ENCODE results near the gene SLC44A2.

The SLC44A2 gene

GRCh38 chr19:10625003-10625761, at the start of gene SLC44A2:
Gene SLC44A2, plus strand, starts transcription at chr19:10625553. Its CDS starts 81 bp downstream, at chr19:10625634.
- peak; percentile 78 for DNase-seq (ENCODE audit: low spot score)

DNA sequence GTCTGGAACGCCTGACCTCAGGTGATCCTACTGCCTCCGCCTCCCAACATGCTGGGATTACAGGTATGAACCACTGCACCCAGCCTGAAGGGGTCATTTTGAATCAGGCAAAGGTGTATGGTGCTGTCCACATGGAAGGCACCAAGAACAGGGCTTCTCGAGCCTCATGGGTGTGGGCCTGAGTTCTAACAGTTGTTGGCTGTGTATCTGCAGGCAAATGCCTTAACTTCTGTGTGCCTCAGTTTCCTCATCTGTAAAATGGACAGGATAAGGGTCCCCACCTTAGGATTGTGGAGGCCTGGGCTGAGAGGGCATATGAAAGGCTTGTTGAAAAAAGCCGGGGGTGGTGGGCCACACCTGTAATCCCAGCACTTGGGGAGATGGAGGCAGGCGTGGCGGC, 47.4 kb upstream of the SLC44A2 start:
- DNase-seq (ENCODE audit: low spot score) = no peak

DNA sequence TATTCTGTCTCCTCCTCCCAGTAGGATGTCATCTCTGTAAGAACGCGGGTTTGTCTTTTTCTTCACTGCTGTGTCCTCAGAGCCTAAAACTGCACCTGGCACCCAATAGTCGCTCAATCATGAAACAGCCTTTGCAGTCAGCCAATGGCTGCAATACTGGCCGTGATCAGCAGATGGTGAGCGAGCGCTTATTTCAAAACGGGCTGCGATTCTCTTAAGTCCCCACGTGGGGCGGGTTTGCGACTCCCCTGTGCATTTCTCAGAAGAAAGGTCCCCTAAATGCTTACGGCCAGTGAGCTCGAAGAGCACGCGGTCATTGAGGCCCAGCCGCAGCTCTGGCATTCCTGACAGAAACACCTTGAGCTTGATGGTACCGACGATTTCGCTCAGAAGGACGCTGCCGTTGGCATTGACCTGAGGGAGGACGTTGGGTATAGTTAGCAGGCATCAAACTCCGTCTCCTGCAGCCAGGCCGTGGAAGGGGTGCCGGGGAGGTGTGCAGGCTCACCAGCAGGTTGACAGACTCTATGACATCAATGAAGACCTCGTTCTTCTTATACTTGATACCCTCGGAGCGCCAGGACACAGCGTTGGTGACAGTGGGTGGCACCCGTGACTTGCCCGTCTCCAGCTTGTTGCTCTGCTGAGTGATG, 44.2 kb upstream of the SLC44A2 start:
- DNase-seq (ENCODE audit: low spot score) = peak; percentile 87

GRCh38 chr19:10582091-10582490, 43.3 kb upstream of the SLC44A2 start:
- DNase-seq (ENCODE audit: low spot score) = no peak

DNA sequence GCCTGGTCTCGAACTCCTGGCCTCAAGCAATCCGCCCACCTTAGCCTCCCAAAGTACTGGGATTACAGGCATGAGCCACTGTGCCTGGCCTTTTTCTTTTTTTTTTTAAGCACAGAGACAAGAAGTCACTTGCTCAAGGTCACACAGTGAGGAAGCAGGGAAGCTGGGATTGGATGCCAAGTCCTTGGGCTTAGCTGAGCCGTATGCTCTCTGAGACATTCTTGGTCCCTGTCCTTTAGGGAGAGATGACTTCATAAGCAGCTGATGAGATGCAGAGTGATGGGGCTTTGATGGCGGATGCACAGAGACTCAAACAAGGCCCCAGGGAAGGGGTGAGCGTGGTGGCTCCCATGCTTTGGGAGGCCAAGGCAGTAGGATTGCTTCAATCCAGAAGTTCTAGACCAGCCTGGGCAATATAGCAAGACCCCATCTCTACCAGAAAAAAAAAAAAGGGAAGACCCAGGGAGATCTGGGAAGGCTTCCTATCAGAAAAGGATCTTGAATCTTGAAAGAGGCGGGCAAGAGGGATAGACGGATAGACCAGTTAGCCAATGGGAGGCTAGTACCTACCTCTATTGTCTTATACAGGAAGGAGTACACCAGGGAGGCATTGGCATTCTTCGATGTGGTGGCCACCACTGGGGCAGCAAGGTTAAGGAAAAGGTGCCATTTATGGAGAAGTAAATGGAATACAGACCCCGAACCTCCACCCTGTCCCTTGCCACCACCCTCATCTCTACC, 42.1 kb upstream of the SLC44A2 start:
- DNase-seq (ENCODE audit: low spot score) = no peak

DNA sequence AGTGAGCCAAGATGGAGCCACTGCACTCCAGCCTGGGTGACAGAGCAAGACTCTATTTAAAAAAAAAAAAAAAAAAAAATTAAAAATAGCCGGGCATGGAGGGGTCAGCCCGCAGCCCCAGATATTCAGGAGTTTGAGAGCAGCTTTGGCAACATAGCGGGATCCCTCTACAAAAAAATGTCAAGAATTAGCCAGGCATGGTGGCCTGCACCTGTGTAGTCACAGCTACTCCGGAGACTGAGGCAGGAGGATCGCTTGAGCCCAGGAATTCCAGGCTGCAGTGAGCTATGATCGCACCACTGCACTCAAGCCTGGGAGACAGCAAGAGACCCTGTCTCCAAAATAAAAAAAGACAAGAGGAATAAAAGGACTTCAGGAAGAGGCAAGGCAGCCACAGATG, 39.0 kb upstream of the SLC44A2 start:
- DNase-seq (ENCODE audit: low spot score) = no peak

- no peak for DNase-seq (ENCODE audit: low spot score)
Observed at GRCh38 chr19:10587022-10587838, 38.1 kb upstream of the SLC44A2 start, which contains the start of gene AP1M2. Gene AP1M2, minus strand, starts transcription at chr19:10587312. Its CDS starts 81 bp downstream, at chr19:10587231.

DNA sequence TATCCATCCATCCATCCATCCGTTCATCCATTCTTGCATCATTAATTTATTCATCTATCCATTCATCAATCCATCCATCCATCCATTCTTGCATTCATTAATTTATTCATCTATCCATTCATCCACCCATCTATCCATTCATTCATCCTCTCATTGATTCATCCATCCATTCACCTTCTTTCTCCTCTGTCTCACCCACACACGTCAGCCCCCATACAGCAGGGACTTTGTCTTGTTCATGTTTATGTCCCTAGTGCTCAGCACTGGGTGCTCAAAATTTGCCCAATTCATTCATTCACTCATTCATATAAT, 37.6 kb upstream of the SLC44A2 start:
- DNase-seq (ENCODE audit: low spot score) = no peak

GRCh38 chr19:10593148-10593547, 32.2 kb upstream of the SLC44A2 start:
- no peak for DNase-seq (ENCODE audit: low spot score)

- peak; percentile 67 for DNase-seq (ENCODE audit: low spot score)
Observed at GRCh38 chr19:10593820-10594637, 31.3 kb upstream of the SLC44A2 start.

DNA sequence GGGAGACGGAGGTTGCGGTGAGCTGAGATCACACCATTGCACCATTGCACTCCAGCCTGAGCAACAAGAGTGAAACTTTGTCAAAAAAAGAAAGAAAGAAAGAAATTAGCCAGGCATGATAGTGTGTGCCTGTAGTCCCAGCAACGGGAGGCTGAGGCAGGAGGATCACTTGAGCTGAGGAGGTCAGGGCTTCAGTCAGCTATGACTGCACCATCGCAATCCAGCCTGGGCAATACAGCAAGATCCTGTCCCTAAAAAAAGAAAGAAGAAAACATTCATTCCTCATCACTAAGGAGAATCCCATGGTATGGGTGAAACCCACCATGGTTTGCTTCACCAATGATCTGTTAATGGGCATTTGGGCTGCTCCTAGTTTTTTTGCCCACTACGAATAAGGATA, 25.2 kb upstream of the SLC44A2 start:
- no peak for DNase-seq (ENCODE audit: low spot score)

GRCh38 chr19:10601999-10602329, 23.4 kb upstream of the SLC44A2 start:
- DNase-seq (ENCODE audit: low spot score) = no peak

DNA sequence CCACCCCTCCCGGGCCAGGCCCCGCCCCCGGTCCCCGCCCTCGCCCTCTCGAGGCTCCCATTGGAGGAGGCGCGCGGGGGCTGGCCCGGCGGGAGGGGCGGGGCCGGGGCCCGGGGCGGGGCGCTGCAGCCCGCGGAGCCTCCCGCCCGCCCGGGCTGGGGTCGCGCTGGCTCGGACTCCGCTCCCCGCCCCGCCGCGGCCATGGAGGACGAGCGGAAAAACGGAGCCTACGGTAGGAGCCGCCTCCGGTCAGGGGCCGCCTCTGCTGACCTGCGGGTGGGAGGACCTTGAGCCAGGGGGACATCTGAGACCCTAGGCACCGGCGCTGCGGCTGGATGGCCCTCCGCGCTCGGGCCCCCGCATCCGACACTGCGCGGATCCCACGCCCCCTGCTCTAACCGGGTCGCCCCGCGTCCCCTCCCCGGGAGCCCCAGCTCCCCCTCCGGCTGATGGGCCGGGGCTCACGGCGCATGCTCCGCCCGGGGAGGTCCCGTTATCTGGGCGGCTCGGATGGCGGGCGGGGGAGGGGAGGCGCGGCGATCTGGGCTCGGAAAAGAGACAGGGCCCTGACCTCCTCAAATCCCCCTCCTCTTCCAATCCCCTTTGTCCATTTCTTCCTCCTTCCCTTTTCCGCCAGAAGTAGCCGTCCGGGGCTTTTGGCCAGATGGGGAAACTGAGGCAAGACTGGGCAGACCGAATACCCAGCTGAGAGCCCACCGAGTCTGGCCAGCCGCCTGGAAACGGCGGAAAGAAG, 22.8 kb upstream of the SLC44A2 start:
- DNase-seq (ENCODE audit: low spot score) = peak; percentile 82

DNA sequence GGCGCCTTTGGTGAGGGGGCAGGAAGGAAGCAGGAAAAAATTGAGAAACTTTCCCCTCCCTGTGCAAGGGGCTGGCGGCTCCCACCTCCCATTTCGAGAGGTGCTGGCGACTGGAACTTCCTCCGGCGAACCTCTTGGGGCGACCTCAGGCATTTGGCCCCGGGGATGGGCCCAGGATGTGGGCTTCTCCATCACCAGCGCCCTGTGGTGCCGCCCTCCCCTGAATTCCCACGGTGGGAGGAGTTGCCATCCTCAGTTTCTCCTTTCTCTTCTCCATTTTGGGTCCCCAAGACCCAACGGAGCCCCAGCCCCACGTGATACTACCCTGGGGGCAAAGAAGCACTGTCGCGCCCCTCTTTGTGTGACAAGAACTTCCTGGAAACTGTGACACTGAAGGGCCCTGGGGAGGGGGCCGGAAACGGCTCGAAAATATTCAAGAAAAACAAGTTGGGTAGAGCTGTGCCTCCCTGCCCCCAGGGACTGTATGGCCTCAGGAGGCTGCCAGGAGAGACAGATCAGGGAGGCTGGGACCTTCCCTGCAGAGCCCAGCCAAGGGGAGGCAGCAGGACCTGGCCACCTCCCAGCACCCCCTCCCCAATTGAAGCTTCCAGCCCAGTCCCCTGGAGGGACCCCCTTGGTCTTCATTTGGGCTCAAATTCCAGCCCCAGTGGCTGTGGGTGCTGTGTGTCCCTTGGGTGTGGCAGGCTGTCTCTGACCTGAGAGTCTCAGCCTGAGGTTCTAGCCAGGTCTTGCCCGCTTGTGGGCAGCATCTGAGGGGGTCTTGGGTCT, 22.1 kb upstream of the SLC44A2 start:
- DNase-seq (ENCODE audit: low spot score) = no peak

DNA sequence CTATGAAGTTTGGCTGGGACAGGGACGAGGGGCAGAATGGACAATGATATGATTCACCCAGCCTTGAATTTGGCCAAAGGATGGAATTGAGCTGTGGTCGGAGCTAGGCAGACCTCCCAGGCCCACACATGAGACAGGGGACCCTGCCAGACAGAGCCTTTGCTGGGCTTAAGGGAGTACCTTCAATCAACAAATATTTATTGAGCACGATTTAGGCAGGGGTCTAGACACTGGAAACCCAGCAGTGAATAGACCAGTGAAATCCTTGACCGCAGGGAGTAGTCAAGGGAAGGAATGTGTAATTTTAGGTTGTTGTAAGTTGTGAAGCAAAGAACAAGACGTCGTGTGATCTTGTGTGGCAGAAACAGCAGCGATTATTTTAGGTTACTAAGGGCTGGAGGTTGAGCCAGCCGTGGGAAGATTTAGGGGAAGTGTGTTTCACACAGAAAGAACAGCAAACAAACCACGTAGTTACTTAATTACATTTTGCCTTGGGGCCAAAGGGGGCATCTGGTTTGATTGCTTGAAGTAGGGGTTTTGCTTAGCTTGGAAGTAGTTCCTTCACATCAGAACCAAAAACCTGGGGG, 21.4 kb upstream of the SLC44A2 start:
- no peak for DNase-seq (ENCODE audit: low spot score)

GRCh38 chr19:10604460-10604980, 20.8 kb upstream of the SLC44A2 start:
- DNase-seq (ENCODE audit: low spot score) = no peak

DNA sequence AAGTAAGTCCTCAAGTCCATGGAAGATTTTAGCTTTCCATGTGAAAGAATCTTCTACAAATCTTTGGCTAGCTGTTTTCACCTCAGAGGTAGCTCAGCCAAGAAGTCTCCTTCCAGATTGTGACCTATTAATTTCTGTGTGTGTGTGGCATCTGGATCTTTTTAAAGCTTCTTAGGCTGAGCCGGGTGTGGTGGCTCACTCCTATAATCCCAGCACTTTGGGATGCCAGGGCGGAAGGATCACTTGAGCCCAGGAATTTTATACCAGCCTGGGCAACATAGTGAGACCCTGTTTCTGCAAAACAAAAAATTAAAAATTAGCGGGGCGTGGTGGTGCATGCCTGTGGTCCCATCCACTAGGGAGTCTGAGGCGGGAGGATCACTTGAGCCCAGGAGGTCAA, 13.4 kb upstream of the SLC44A2 start:
- DNase-seq (ENCODE audit: low spot score) = no peak

DNA sequence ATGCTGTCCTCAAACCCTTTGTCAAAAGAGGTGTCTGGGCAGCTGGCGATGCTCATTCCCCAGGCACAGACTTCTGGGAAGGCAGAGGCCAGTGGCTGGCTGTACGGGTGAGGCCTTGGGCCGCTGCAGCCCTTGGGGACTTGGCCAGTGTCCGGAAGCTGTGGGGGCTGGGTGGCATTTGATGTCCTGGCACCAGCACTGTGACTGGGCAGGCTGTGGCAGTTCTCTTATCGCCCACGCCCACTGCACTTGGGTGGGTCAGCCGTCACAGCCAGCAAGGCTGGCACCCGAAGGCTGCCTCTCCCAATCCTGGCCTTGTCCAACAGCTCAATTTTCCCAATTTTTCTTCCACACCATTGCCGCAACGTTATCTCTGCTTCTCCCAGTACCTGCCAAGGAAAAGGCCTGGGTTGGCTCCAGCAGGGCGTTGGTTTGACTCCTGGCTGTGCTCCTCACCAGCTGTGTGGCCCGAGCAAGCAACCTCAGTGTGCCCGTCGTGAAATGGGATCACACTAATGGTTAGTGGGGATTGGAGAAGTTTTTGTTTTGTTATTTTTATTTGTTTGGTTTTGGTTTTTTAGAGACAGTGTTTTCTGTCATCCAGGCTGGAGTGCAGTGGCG, 12.7 kb upstream of the SLC44A2 start:
- DNase-seq (ENCODE audit: low spot score) = peak; percentile 59
